Stimulated activated CD8-positive, alpha-beta memory T cell treated with anti-CD3 and anti-CD28 coated beads, Interleukin-2, amount 100 ng/mL, for 48 hours (primary cell): ENCODE data around the gene ARHGAP32.
"Not testable (repeated sequence)": the region's sequence is repeated elsewhere in the genome, so short reads cannot be mapped to it uniquely, and the experiment has no call there.

Source experiments
- DNase-seq, 2 donors: peaks; one replicate each; pipeline ENCODE4 v3.0.0-alpha.2; 2020; ENCODE audit warnings: low read depth in 2 of 2

ARHGAP32 gene

DNA sequence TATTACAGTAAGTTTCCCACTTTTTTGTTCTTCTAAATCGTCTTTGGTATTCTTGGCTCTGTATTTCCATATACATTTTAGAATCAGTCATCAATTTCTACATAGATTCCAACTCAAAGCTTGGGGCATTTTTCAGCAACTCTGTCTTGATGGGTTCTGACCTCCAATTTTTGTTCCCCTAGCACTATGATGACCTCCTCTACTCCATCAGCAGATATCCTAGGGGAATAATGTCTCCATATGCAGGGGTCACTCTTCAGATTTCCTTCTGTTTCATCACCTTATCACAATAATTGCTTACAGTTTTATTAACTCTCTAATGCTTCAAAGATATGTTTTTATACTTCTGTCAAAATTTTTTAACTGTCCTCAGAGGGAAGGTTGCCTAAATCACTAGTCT is 158.1 kb downstream of the ARHGAP32 start:
- DNase-seq: no peak

GRCh38 chr11:129023968-129024676 is 168.0 kb downstream of the ARHGAP32 start:
- no peak for DNase-seq

- DNase-seq: no peak
Observed at GRCh38 chr11:129021295-129021694, 170.8 kb downstream of the ARHGAP32 start.

DNA sequence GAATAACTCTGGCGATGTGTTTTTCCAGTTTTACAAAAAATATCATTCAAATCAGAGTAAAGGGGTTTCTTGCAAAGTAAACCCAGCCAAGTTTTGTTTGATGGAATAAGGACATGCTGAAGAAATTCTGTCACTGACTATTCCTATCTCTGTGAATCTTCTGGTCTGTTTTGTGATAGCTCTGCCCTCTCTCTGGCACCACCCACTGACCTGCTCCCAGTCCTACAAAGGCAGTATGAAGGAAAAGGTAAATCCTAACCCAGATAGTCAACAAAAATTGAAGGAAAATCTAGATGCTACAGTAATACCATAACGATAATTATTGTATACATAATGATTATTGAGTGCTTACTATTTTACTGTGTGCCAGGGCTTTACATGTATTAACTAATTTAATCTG is 173.1 kb downstream of the ARHGAP32 start:
- no peak for DNase-seq

GRCh38 chr11:129018126-129018525 is 174.0 kb downstream of the ARHGAP32 start:
- DNase-seq: no peak

DNA sequence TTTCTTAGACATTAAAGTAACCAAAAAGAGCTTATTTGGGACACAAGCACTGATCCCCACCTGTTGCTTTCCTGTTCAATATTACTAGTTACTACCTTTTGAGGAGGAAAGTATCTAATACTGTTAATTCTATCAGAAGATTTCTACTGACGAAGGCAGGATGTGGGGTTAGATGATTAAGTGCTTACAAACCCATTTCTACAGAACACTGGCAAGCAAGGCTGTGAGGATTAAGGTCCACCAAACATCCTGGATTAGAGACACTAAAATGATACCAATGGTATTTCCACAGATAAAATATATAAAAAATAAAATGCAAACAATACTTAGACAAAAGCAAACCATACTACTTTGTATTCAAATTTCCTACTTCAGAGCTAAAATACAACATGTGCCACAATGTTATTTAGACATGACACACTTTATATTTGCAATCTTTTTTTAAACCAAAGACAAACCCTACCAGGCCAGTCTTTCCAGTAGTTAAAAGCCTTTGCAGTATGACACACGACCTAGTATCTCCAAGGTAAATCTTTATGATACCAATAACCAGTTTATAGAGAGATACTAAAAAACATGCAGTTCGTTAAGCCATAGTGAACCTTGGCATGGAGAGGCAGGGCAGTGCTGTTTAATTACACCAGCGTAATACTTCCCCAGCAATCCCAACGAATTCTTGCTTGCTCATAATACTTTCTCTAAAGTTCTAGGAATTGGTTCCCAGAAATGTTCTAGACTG is 178.2 kb downstream of the ARHGAP32 start:
- DNase-seq: no peak

DNA sequence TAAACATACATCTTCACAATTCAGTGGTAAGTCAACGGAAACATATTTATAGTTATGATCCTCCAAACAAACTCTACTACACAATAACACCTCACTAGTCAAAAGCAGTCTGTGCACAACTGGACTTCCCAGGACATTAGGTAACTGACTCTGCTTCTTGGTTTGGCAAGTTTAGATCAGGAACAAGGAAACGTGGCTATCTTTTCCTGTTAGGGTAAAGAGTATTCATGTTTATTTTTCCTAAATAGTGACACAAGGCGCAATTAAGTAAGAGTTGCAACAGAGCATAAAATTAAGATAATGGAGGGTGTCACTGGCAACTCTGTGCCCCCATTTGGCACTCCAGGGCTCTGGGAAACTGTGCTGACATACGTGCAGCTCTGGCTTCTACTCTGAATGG is 179.2 kb downstream of the ARHGAP32 start:
- DNase-seq: no peak

DNA sequence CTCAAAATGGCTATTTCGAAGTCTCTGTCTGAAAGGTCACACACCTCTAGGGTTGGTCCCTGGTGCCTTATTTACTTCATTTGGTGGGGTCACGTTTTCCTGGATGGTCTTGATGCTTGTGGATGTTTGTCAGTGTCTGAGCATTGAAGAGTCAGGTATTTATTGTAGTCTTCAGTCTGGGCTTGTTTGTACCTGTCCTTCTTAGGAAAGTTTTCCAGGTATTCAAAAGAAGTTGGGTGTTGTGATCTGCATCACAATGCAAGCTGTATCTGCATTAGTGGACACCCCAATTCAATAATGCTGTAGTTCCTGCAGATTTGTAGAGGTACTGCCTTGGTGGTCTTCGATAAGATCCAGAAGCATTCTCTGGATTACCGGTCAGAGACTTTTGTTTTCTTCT is 186.0 kb downstream of the ARHGAP32 start:
- DNase-seq: no peak

DNA sequence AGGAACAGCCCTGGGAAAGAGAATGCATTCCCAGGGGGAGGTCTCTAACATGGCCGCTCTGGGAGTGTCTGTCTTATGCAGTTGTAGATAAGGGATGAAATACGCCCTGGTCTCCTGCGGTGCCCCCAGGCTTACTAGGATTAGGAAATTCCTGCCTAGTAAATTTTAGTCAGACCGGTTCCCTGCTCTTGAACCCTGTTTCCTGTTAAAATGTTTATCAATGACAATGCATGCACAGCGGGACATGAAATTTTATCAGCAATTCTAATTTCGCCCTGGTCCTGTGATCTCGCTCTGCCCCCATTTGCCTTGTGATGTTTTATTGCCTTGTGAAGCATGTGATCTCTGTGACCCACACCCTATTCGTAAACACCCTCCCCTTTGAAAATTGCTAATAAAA is 193.0 kb downstream of the ARHGAP32 start:
- DNase-seq: not testable (repeated sequence)

GRCh38 chr11:128988242-128988970 is 203.7 kb downstream of the ARHGAP32 start:
- DNase-seq: no peak

- no peak for DNase-seq
Observed at GRCh38 chr11:128985880-128986279, 206.2 kb downstream of the ARHGAP32 start.

- no peak for DNase-seq
Observed at GRCh38 chr11:128983023-128983422, 209.1 kb downstream of the ARHGAP32 start.

DNA sequence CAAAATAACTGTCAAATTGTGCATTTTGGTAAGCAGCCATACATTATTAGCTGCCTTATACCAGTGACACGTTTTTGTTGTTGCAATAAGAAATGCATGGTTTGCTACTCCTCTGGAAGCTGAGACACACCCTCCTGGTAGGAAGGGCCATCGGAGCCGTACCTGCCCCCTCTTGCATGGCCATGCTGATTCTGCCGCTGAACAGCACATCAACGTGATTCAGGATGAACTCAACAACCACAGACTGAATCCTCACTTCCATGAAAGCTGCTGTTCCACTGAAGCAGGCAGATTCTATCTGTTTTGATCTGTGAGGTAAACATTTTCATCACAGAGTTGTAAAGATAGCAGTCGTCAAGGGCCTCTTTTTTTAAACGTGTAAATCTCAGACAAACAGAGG is 210.9 kb downstream of the ARHGAP32 start:
- DNase-seq: no peak

DNA sequence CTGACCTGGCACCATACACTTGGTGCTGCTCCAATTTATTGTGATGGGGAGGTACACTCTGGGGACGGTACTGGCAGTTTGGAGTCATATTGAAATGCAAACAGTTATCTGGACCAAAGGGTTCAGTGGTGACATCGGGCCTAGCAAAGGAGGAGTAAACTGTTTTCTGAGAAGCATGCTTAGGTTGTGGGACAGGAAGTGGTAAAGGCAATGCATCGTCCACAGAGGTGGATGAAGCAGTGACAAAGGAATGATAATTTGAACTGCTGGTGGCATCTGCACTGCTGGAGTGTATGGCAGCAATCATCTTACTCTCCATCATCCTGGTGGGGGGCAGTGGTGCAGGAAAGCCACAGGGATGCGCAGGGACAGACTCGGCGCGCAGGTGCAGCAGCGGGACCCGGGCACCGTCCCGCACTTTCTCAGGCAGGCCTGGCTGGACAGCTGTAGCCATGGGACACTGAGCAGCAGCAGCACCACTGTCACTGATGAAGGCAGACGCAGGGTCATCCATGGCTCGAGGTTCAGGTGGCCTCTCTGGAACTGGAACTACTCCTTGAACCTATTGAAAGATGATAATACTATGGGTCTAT is 221.4 kb downstream of the ARHGAP32 start:
- no peak for DNase-seq

GRCh38 chr11:128968916-128969315 is 223.2 kb downstream of the ARHGAP32 start:
- no peak for DNase-seq

- DNase-seq: no peak
Observed at GRCh38 chr11:128967578-128967977, 224.5 kb downstream of the ARHGAP32 start.

DNA sequence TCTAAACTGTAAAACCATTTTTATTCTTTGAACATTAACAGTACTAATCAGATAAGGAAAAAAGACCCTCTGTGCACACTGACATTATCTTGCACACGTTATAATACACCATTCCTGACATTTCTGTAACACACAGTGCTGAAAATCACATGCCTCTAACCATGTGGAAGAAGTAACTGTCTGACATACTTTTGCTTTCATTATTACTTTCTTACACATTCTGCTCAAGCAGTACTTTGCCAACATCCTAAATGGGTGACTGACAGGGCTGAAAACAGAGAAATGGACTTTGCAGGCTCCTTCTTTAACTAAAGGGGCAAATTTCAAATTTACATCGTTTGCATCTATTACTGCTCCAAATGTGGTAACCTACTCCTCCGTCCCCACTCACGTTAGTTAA is 226.6 kb downstream of the ARHGAP32 start:
- no peak for DNase-seq

- DNase-seq: no peak
Observed at GRCh38 chr11:128964463-128964930, 227.6 kb downstream of the ARHGAP32 start.

DNA sequence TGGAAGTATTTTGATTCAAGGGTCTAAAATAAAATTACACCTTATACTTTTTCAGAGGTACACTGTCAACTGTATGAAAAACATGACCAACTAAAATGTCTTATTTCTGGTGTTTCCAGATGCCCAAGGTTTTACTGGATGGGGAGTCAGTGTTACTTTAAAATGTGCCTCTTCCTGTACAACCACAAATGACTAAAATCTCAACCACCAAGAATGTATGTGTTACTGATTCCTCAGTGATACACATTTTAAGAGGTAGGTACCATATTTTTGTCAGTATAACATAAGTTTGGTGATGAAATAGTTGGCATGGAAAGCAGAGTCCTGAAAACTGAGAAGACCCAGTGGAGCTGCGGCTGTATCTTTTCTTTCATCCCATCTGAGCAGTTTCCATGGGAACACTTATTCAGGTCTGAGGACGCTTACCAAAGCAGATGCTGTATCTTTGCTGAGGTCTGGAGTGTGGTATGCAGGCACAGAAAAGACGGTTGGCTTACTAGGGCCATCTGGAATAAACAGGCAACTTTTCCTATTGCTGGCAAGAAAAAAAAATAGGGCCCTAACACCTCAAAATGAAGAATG is 228.3 kb downstream of the ARHGAP32 start:
- no peak for DNase-seq

GRCh38 chr11:128962896-128963295 is 229.2 kb downstream of the ARHGAP32 start:
- DNase-seq: no peak

DNA sequence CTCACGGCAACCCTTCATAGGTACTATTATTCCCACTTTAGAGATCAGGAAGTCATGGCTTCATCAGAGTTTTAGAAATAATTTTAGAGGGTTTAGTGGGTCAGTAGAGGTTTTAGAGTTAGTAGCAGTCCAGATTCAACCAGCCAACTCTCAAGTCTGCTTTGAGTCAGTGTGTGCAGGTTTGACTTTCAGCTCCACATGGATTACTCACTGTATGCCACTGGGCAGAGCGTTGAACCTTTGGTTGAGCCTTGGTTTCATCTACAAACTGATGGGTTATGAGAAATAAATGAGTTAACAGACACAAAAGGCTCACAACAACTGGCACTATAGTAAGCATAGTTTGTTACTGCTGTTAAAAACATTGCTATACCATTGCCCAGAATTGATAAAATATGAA is 230.5 kb downstream of the ARHGAP32 start:
- DNase-seq: no peak

DNA sequence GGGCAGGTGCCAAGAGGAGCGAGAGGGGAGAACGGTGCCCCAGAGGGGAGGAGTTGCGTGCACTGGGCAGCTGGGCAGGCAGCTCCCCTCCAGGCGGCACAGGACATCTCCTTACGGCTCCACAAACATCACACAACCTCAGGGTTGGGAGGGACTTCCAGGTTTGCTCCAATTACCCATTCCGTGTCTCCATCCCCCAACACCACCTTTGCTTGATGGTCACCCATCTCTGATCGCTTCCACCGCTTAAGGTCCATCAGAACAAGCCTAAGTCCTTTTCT is 235.0 kb downstream of the ARHGAP32 start:
- no peak for DNase-seq
